ENCODE measurements around the gene AKR1C1. TPM values are rescaled to one million over a fixed set of nuclear protein-coding genes. Genes with fewer than 3 reads are reported as not detected.
"Not testable (repeated sequence)": the region's sequence is repeated elsewhere in the genome, so short reads cannot be mapped to it uniquely, and the experiment has no call there.

Gene AKR1C1
- total RNA-seq, 1 donor from 2014 or later = 54.5 TPM

GRCh38 chr10:4967189-4967588 is 4.0 kb downstream of the AKR1C1 start:
- DNase-seq; H3K27me3 ChIP-seq (ENCODE audit: low read depth); H3K27ac ChIP-seq; intact Hi-C loops (cut with DNase I); H3K4me3 ChIP-seq; H3K4me1 ChIP-seq; ATAC-seq; H3K9me3 ChIP-seq: not testable (repeated sequence)
- peaks cover 17% of the 10 kb centered on the region for H3K36me3 ChIP-seq

- H3K9me3 ChIP-seq; H3K27me3 ChIP-seq (ENCODE audit: low read depth); H3K4me1 ChIP-seq; H3K4me3 ChIP-seq; H3K27ac ChIP-seq; ATAC-seq; intact Hi-C loops (cut with DNase I); DNase-seq: not testable (repeated sequence)
- H3K36me3 ChIP-seq = peaks cover 25% of the 10 kb centered on the region
Observed at GRCh38 chr10:4969289-4969688, 6.1 kb downstream of the AKR1C1 start.

- DNase-seq; ATAC-seq; H3K27ac ChIP-seq; H3K9me3 ChIP-seq; H3K4me1 ChIP-seq; intact Hi-C loops (cut with DNase I); H3K27me3 ChIP-seq (ENCODE audit: low read depth); H3K4me3 ChIP-seq: not testable (repeated sequence)
- H3K36me3 ChIP-seq = peaks cover 25% of the 10 kb centered on the region
Observed at GRCh38 chr10:4970362-4970761, 7.1 kb downstream of the AKR1C1 start.

- H3K27ac ChIP-seq; H3K27me3 ChIP-seq (ENCODE audit: low read depth); intact Hi-C loops (cut with DNase I); H3K9me3 ChIP-seq; DNase-seq; H3K4me3 ChIP-seq; ATAC-seq; H3K4me1 ChIP-seq: not testable (repeated sequence)
- peaks cover 36% of the 10 kb centered on the region for H3K36me3 ChIP-seq
Observed at GRCh38 chr10:4972369-4973142, 9.3 kb downstream of the AKR1C1 start.

DNA sequence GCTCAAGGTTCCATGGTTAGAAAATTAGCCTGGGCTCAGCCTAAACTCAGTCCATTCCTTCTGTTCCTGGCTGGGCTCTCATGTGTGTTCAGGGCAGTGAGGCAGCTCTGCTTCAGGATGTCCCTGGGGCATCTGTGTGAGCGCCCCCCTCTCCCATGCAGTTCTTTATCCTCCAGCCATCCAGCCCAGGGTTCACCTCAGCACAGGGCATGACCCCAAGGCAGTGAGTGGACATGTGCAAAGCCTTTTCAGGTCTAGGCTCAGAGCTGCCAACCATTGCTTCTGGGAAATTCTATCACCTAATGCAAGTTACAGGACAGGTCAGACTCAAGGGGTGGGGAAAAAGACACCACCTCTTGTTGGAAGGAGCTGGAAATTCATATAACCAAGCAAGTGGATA is 10.1 kb downstream of the AKR1C1 start:
- peaks cover 36% of the 10 kb centered on the region for H3K36me3 ChIP-seq
- H3K4me3 ChIP-seq; H3K9me3 ChIP-seq; intact Hi-C loops (cut with DNase I); H3K4me1 ChIP-seq; DNase-seq; H3K27ac ChIP-seq; H3K27me3 ChIP-seq (ENCODE audit: low read depth); ATAC-seq: not testable (repeated sequence)

DNA sequence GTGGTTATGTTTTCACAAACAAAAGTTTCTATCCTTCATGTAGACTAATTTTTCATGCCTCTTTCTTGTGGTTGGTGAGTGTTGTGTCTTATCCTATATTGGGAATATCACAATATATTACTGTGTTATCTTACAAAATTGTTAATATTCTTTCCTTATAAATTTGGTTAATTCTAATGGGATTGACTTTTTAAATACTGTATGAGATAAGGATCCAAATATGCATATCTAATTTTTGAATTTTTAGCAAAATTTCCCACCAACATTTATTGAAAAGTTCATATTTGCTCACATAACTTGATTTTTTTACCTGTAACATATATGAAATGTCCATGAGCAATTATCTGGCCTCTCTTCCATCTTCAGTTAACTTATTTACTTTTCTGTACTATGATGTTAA is 11.2 kb downstream of the AKR1C1 start:
- H3K4me1 ChIP-seq; ATAC-seq; intact Hi-C loops (cut with DNase I); DNase-seq; H3K27me3 ChIP-seq (ENCODE audit: low read depth); H3K9me3 ChIP-seq; H3K4me3 ChIP-seq; H3K27ac ChIP-seq: not testable (repeated sequence)
- peaks cover 33% of the 10 kb centered on the region for H3K36me3 ChIP-seq

GRCh38 chr10:4977025-4977424 is 13.8 kb downstream of the AKR1C1 start:
- Histone ChIP-seq H3K36me3 (peaks cover 27% of the 10 kb centered on the region), H3K4me3 (no peak overlapping the region), H3K4me1 (peaks cover 6% of the 10 kb centered on the region), H3K9me3 (no peaks in the 10 kb centered on the region), H3K27me3 (ENCODE audit: low read depth) (no peaks in the 10 kb centered on the region), H3K27ac (no peak overlapping the region)
- no peak for DNase-seq
- intact Hi-C loops (cut with DNase I) = no loop called here
- no peak for ATAC-seq
- no peak for TF ChIP-seq CTCF (IDR thresholded peaks at IDR 0.05)

DNA sequence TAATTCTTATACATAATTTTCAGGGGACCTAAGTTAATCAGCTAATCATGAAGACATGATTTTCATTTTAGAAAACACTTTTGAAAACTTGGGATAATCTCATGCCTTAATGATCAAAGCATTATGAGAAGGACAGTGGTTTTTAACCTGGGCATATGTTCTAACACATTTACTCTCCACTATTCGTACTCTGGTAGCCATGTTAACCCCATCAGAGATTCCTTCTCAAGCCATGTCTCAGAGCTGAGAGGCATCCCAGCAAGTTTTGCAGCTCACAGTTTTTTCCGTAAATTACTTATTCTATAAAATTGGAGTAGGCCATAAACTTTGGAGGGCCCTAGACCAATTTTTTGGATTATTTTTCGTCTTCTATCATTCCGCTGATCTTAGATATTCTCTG is 15.7 kb downstream of the AKR1C1 start:
- intact Hi-C loops (cut with DNase I) = no loop called here
- no peak overlapping the region for H3K27ac ChIP-seq
- no peak for TF ChIP-seq CTCF (IDR thresholded peaks at IDR 0.05)
- H3K4me1 ChIP-seq = peaks cover 6% of the 10 kb centered on the region
- H3K27me3 ChIP-seq (ENCODE audit: low read depth) = no peaks in the 10 kb centered on the region
- peaks cover 20% of the 10 kb centered on the region for H3K36me3 ChIP-seq
- H3K4me3 ChIP-seq = no peak overlapping the region
- no peak for ATAC-seq
- H3K9me3 ChIP-seq = no peaks in the 10 kb centered on the region
- no peak for DNase-seq

Data from lower lobe of right lung (tissue), 2 donors.